ENCODE results near the gene STK25.

The STK25 gene

GRCh38 chr2:241496904-241497877 lies 11.2 kb downstream of the STK25 start:
- DNase-seq (ENCODE audit: low read depth) = no peak
- TF ChIP-seq CTCF (IDR thresholded peaks at IDR 0.05; ENCODE audit: low read length, missing control alignments) = no peak
- no peak overlapping the region for H3K4me3 ChIP-seq (replicated peaks; ENCODE audit: low read depth, low read length)

GRCh38 chr2:241496003-241496707 lies 12.2 kb downstream of the STK25 start:
- no peak for TF ChIP-seq CTCF (IDR thresholded peaks at IDR 0.05; ENCODE audit: low read length, missing control alignments)
- no peak for DNase-seq (ENCODE audit: low read depth)

GRCh38 chr2:241495172-241496002 lies 13.0 kb downstream of the STK25 start:
- TF ChIP-seq CTCF (IDR thresholded peaks at IDR 0.05; ENCODE audit: low read length, missing control alignments) = no peak
- DNase-seq (ENCODE audit: low read depth) = no peak
- H3K4me3 ChIP-seq (replicated peaks; ENCODE audit: low read depth, low read length) = no peak overlapping the region

More at GRCh38 chr2:241496003-241496707, 12.2 kb downstream of the STK25 start:
- no peak overlapping the region for H3K4me3 ChIP-seq (replicated peaks; ENCODE audit: low read depth, low read length)

GRCh38 chr2:241494311-241494908 lies 14.0 kb downstream of the STK25 start:
- no peak for DNase-seq (ENCODE audit: low read depth)
- no peak overlapping the region for H3K4me3 ChIP-seq (replicated peaks; ENCODE audit: low read depth, low read length)
- no peak for TF ChIP-seq CTCF (IDR thresholded peaks at IDR 0.05; ENCODE audit: low read length, missing control alignments)

- no peak for TF ChIP-seq CTCF (IDR thresholded peaks at IDR 0.05; ENCODE audit: low read length, missing control alignments)
- no peak overlapping the region for H3K4me3 ChIP-seq (replicated peaks; ENCODE audit: low read depth, low read length)
- DNase-seq (ENCODE audit: low read depth) = no peak
These were observed 15.3 kb downstream of the STK25 start for GRCh38 chr2:241493092-241493491.

GRCh38 chr2:241492174-241492565 lies 16.2 kb downstream of the STK25 start:
- no peak for DNase-seq (ENCODE audit: low read depth)
- no peak for TF ChIP-seq CTCF (IDR thresholded peaks at IDR 0.05; ENCODE audit: low read length, missing control alignments)
- H3K4me3 ChIP-seq (replicated peaks; ENCODE audit: low read depth, low read length) = no peak overlapping the region

Measured in fibroblast of pulmonary artery (primary cell).